Measurements from ENCODE around the gene DCAF11.

DCAF11 gene

DNA sequence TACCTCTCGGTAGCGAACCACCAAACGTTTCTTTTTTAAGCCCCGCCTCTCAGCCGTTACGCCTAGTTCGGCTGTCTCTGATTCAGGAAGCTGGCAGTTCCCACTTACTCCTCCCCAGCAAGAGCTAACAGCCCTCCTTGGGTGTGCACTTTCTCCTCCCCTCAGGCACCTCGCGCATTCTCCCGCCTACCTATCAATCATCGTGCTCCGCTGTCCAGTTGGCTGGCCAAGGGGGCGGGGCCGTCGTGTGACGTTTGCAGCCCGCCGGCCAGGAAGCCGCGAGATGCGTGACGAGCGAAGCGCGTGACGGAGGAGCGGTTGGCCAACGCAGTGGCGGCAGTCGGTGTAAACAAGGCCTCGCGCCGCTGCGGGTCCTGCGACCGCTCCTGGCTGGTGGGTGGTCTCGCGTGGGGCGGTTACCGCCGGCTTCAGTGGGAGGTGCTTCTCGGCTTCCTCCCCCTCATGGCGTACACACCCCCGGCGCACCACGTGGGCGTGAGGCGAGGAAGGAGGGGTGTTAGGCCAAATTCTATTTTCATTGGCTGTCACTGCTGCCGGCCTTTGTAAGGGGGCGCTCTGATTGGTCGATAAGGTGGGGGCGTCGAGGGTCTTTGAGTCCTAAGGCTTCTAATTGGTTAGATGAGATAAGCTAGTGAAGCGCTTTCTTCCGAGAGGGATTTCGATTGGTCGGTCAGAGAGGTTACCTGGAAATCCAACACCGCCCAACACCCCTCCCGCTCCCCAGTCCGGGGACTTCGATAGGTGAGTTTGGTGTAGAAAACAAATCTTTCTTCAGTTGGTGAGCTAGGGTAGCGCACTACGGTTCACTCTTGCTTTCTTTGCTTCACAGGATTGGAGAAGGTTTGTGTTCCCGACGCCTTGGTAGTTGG lies at the start of gene DCAF11, which contains the start of gene NRL:
Gene DCAF11 (plus strand): TSS at position 246 of the 890 bp plus-strand sequence. CDS start 818 bp downstream, outside the sequence.
Gene NRL (minus strand): TSS at position 418 of the 890 bp plus-strand sequence. CDS start 32,101 bp downstream, outside the sequence.
- peak; percentile 97 for DNase-seq

DNA sequence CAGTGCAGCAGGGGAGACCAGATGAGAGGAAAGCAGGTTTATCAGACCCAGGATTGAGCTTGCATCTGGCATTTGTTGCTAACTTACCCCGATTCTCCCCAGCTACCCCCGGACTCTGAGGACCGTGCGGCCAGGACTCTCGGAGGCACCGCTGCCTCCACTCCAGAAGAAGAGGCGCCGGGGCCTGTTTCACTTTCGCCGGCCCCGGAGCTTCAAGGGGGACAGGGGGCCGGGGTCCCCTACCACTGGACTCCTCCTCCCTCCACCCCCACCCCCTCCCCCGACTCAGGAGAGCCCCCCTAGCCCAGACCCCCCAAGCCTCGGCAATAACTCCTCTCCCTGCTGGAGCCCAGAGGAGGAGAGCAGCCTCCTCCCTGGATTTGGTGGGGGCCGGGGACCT lies 49.7 kb upstream of the DCAF11 start:
- DNase-seq = no peak

DNA sequence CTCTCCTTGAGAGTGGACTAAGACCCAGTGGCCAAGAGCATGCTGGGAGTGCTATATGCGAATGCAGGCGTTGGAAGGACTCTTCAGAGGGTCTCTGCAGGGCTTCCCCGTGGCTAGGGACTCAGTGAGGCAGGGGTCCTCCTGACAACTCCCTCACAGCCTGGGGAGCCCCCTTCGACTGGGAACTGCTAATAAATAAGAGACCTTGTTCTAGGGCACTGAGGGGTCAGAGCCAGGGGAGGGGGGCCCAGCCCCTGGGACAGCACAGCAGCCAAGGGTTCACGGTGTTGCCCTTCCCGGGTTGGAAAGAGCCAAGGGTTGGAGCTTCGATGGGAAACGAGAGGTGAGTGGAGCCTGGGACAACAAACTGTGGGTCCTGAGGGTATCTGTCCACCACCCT lies 49.2 kb upstream of the DCAF11 start:
- DNase-seq = no peak

DNA sequence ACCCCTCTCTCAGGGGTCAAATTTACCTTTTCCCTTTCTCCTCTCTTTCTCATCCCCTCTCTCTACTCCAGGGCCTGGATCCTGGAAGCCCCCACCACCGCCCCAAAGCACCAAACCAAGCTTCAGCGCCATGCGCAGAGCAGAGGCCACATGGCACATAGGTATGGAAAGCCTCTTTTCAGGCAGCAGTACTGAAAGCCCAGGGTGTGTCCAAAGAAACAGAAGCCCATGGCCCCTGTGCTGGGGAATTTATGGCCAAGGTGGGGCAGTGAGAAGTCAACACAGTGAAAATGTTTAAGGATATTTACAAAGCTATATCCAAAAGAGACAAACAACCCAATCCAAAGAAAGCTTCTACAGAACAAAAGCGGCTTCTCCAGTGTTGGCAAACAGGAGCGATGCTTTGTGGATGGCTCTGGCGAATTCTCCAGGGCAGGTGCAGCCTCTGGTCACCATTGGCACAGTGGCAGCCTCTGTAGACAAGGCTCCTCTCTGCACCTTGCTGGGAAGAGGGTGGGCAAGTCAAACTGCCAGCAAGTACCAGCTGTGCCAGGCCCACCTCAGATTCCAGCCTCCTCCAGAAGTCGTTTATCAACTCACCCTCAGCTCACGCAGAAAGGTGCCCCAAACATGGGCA lies 48.0 kb upstream of the DCAF11 start:
- no peak for DNase-seq

DNA sequence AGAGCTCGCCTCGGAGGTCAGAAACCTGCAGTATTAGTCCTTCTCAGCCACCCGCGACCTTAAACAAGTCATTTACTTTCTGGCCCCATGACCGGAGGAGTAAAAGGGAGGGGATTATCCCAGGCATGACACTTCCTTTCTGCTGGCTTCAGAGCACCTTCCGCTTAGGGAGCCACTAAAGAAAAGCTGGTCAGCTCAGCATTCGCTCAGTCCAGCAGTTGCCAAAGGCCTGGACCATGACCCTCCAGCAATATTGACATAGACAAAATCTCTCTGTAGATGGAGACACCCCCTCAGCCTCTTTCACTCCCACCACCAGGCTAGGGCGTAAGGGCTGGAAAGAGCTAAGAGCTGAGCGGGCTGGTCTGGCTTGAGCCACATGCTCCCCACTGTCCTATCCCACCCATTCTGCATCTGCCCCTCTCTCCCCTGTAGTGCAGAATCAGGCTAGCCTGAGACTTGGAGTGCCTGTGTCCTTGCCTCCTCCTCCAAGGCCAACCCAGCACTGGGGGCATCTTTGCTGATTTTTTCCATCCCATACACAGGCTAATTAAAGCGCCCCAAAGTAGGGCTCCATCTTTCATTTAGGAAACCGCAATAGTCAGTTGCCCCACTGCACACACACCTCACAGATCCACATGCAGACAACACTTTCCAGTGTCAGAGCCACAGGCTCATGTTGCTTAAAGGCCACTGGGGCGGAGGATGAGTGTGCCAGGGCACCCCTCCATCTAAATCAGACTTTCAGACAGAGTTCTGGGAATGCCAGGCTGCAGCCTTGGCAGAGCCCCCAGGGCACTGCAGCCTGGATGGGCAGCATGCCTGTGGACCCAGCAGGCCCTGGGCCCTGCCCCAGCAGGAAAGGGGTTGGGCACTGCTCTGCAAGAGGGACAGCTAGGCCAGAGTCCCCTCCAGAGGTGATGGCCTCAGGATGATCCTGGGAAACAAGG lies 47.2 kb upstream of the DCAF11 start:
- DNase-seq = no peak

DNA sequence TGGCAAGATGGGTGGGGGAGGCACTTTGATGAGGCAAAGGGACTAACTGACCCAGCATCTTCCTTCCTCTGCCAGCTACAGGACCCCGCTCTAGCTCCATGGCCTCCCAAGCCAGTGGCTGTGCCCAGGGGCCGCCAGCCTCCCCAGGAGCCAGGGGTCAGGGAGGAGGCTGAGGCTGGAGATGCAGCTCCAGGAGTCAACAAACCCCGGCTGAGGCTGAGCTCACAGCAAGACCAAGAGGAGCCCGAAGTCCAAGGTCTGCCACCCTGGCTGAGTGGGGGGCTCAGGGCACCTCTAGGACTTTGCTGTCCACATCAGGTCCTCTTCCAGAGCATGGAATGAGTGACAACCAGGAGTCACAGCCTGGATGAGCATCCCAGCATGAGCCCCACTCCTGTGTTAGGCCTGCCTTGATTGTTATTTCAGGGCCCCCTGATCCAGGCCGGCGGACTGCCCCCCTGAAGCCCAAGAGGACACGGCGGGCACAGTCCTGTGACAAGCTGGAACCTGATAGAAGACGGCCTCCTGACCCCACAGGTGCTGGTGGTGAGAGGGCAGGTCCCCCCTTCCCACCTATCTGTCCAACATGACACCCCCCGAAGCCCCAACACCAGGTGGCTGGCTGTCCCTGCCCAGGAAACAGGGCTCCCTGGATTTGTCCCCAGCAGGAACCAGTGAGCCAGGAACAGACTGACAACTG lies 45.7 kb upstream of the DCAF11 start:
- no peak for DNase-seq

DNA sequence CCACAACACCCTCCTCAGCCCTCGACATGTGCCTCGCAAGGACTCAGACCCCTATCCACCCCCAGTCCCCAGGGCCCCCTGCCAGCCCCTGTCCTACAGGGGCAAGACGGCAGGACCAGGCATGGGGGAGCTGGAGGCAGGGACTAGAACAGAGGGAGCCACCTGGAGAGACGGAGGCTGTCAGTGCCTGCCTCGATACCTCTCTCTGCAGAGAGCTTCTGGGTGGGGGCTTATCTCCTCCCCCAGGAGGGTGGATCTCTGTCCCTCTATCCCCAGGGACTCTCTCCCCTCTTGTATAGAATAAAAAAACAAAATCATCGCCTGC lies 45.2 kb upstream of the DCAF11 start:
- no peak for DNase-seq

DNA sequence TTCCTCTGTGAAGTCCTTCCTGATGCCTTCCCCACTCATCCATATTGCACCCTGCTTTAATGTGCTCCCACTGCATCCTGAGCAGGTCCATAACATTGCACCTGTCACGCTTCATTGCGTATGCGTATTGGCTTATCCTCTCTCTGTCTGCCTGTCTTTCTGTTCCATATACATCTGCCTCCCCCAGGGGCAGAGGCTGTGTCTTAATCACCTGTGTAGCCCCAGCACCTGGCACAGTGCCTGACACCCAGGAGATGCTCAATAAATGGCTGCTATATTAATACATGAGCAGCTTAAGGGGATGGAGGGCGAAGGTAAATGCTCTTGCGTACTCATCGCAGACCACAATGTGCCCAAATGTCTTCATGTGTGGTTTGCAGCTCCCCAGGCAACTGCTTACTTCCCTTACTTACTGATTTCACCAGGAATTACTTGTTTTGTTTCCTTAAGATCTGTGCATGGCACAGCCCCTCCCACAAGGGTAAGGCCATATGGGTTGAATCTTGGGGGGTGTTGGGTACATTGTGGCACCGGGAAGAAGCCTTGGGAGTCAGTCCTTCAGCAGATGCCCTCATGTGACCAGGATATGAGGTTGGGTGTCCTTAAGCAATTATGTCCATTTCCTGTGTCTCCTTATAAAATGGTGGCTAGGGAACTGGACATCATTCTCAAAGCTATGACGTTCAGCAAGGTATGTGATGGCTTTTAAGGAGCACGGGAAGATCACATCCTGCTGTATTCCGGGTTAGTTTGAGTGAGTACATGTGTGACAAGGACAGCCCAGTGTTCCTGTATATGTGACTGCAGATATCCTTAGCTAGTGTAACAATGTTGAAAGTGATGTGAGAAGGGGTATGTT lies 44.1 kb upstream of the DCAF11 start:
- no peak for DNase-seq

DNA sequence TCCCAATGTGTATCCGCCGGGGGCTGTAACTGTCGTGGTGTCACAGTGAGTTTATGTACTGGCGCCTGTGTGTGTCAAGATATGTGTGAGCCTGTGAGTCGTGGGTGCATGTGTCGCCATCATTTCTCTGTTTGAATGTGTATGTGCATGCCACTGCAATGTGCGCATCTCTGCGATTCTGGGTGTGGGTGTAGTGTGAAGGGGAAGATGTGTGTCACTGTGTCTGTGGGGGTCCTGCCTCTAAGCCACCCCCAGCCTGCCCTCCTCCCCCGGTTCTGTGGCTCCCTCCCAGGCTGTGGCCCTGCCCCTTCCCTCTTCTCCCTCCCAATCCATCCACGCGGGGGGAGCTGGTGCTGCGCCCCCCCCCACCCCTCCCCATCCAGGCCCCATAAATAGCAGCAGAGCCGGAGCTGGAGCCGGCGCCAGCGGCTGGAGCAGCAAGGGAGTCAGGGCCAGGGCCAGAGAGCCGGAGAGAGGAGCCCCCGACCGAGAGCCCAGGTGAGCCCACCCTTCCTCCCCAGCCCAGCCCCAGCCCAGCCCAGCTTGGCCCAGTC lies 43.4 kb upstream of the DCAF11 start, which contains the start of gene CPNE6:
Gene CPNE6 (plus strand): TSS at position 419 of the 554 bp plus-strand sequence. CDS start 1,375 bp downstream, outside the sequence.
- DNase-seq = no peak

DNA sequence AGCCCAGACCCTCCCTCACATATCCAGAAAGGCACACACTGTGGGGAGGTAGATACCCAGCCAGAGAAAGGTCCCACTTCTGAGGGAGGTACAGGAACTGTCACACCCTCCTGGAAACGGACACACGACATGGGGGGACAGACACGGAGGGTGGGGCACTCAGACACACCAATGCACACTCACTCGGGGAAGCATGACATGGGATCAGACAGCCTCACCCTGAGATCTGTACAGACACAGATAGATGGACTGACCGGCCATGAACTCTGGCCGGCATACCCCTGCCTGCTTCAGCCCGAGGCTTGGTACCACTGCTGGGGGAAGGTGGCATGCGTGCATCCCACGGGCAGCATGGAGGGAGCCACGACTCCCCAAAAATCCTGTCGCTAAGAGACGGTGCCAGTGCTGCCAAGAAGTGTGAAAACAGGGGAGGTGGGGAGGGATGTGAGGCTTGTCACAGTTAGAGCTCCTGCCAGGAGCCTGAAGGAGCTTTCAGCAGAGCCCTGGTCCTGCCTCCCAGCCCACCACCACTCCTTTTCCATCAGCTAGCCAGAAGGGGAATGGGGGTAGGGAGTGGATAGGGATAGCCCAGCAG lies 42.6 kb upstream of the DCAF11 start:
- no peak for DNase-seq

DNA sequence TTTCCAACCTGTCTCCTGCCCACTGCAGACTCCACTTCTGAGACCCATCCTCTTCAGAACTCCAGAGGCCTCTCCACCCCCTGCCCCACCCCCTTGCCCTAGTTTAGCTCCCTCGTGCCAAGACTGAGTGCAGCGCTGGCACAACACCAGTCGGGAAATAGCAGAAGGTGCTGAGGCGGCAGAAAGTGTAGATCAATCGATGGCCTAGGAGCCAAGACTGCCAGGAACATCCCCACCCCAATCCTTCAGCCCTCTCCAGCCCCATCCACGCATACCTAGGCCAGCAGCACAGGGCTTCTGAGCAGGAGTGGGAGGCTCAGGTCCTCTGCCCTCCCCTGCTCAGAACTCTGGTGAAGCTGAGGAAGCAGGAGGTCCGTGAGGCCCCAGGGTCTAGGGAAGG lies 42.1 kb upstream of the DCAF11 start:
- no peak for DNase-seq

DNA sequence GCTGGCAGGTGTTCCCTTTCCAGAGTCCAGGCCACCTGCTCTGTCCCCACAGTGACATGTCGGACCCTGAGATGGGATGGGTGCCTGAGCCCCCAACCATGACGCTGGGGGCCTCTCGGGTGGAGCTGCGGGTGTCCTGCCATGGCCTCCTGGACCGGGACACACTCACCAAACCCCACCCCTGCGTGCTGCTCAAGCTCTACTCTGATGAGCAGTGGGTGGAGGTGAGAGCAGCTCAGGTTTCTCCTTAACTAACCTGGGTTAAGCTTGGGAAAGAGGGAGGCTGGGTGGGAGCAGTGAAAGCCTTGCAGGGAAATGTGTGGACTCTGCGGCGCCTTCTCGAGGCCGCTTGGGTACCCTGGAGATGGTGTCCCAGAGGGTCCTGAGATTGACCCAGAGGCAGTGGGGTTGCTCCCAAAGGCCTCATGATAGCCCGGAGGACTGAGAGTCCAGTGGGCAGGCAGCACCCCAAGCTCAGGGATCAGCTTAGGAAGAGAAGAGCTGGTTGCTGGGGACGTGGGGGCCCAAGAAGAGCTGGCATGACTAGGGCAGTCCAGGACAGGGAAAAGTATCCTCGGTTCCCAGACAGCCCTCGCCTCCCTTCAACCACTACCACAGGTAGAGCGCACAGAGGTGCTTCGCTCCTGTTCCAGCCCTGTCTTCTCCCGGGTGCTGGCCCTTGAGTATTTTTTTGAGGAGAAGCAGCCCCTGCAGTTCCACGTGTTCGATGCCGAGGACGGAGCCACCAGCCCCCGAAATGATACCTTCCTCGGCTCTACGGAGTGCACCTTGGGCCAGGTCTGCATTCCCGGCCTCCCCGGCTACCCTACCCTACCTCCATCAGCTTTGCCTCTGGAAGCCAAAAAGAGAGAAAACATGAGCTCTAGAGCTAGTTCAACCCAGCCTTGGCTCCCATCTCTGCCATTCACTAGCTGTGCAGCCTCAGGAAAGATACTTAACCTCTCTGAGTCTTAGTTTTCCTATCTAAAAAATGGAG lies 41.4 kb upstream of the DCAF11 start:
- DNase-seq = no peak

DNA sequence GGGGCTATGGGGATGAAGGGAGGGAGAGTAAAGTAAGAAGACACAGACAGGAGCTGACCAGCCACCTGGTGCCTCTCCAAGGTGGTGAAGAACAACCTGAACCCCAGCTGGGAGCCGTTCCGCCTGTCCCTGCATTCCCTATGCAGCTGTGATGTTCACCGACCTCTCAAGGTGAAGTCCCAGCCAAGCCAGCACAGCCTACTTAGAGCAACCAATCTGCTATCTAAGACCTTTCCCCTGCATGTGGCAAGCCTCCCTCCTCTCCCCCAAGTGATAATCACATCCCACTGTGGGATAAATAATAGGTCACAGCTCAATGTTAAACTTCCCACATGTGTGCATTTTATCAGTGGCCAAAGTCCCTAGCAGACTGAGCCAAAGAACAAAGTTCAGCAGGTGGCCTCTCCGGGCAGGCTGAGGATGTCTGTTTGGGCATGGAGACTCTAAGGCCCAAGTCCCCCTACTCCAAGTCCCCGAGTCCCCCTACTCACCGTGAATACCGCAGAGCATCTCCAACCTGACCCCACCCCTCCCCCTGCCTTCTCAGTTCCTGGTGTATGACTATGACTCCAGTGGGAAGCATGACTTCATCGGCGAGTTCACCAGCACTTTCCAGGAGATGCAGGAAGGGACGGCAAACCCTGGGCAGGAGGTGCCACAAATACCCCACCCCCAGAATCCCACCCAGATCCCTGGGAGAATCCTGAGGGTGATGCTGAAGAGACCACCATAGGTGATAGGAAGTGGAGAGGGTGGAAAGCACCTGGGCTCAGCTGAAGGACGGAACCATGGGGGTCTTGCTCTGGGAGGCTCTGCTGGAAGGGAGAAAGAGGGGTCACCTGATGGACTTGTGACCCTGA lies 39.7 kb upstream of the DCAF11 start:
- no peak for DNase-seq

DNA sequence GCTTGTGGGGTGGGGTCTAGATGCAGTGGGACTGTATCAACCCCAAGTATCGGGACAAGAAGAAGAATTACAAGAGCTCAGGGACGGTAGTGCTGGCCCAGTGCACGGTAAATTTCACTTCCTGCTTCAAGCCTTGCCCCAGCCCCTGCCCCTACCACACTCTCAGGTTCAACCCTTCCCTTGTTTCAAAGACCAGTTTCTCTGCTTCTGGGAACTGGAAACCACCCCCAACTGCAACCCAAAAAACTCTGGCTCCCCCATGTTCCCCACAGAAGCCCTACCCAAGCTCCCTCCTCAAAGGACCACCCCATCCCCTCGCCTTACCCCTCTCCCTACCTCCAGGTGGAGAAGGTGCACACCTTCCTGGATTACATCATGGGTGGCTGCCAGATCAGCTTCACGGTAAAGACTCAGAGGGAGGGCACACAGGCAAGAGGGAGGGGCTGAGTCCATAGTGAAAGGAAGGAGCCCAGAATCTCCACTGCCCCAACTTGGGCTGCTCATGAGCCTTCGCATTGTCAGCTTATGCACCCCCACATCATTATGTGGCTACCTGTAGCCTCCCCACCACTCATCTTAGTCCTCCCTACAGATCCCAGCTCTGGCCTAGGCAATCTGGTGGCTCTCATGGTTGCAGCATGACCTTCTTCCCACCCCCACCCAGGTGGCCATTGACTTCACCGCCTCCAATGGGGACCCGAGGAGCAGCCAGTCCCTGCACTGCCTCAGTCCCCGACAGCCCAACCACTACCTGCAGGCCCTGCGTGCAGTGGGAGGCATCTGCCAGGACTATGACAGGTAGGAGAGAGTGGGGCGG lies 38.9 kb upstream of the DCAF11 start:
- no peak for DNase-seq

DNA sequence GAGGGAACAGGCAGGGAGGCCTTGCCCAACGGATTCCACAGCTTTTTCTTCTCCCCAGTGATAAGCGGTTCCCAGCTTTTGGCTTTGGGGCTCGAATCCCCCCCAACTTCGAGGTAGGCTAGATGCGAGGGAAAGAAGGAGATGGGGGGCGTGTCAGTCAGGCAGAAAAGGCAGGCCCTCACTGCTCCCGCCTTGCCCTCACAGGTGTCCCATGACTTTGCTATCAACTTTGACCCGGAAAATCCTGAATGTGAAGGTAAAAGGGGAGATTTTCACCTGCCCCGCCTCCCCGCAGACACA lies 38.3 kb upstream of the DCAF11 start:
- DNase-seq = no peak

DNA sequence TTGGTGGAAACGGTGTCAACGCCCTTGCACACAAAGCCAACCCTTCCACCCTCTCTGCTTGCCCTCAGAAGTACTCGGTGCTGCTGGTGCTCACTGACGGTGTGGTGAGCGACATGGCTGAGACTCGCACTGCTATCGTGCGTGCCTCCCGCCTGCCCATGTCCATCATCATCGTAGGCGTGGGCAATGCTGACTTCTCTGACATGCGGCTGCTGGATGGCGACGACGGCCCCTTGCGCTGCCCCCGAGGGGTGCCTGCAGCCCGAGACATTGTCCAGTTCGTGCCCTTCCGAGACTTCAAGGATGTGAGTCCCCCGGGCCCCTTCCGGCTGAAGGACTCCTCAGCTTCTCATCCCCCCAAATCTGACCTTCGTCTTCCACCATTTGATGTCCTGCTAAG lies 37.5 kb upstream of the DCAF11 start:
- no peak for DNase-seq

DNA sequence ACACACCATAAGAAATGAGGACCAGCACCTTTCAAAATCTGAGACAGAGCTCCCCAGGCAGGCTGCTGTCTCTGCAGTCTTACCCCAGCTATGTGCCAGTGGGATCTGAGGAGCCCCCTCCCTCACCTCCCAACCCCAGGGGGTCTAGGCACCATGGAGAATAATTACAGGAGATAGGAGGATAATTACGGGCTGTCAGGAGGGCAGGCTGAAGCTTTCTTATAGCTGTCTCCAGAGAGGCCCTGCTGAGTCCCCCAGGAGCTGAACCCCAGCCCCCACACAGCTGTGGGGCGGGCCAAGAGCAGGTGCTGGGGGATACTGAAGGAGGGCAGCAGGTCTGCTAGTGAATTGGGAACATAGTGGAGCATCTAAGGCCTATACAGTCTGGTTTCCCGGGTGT lies 36.4 kb upstream of the DCAF11 start:
- DNase-seq = no peak
